Measurements from ENCODE around the gene CPHXL.

CPHXL gene

GRCh38 chr16:75746359-75746758, 20.1 kb upstream of the CPHXL start:
- no peak overlapping the region for H3K27ac ChIP-seq
- peaks cover 14% of the 10 kb centered on the region for H3K9me3 ChIP-seq (ENCODE audit: severe bottlenecking)
- DNase-seq, result peak; percentile 26
- H3K27me3 ChIP-seq (ENCODE audit: insufficient read depth, low read depth, severe bottlenecking), result no peaks in the 10 kb centered on the region
- H3K4me3 ChIP-seq (ENCODE audit: low read depth, low read length), result no peak overlapping the region
- no peak for TF ChIP-seq CTCF (IDR thresholded peaks at IDR 0.05; ENCODE audit: low read depth, low read length)
- no peaks in the 10 kb centered on the region for H3K36me3 ChIP-seq

GRCh38 chr16:75745823-75746222, 19.5 kb upstream of the CPHXL start:
- DNase-seq, result no peak
- no peak for TF ChIP-seq CTCF (IDR thresholded peaks at IDR 0.05; ENCODE audit: low read depth, low read length)
- Histone ChIP-seq H3K9me3 (ENCODE audit: severe bottlenecking) (peaks cover 14% of the 10 kb centered on the region), H3K27me3 (ENCODE audit: insufficient read depth, low read depth, severe bottlenecking) (no peaks in the 10 kb centered on the region), H3K4me3 (ENCODE audit: low read depth, low read length) (no peak overlapping the region), H3K27ac (no peak overlapping the region), H3K36me3 (no peaks in the 10 kb centered on the region)

GRCh38 chr16:75745242-75745641, 19.0 kb upstream of the CPHXL start:
- H3K4me3 ChIP-seq (ENCODE audit: low read depth, low read length), result no peak overlapping the region
- DNase-seq, result no peak
- no peak overlapping the region for H3K27ac ChIP-seq
- no peaks in the 10 kb centered on the region for H3K27me3 ChIP-seq (ENCODE audit: insufficient read depth, low read depth, severe bottlenecking)
- no peaks in the 10 kb centered on the region for H3K36me3 ChIP-seq
- no peak for TF ChIP-seq CTCF (IDR thresholded peaks at IDR 0.05; ENCODE audit: low read depth, low read length)
- H3K9me3 ChIP-seq (ENCODE audit: severe bottlenecking), result peaks cover 14% of the 10 kb centered on the region

GRCh38 chr16:75742424-75743047, 16.2 kb upstream of the CPHXL start:
- H3K27me3 ChIP-seq (ENCODE audit: insufficient read depth, low read depth, severe bottlenecking), result no peaks in the 10 kb centered on the region
- peaks cover 14% of the 10 kb centered on the region for H3K9me3 ChIP-seq (ENCODE audit: severe bottlenecking)
- no peak for TF ChIP-seq CTCF (IDR thresholded peaks at IDR 0.05; ENCODE audit: low read depth, low read length)
- DNase-seq, result no peak
- H3K4me3 ChIP-seq (ENCODE audit: low read depth, low read length), result no peak overlapping the region
- no peak overlapping the region for H3K27ac ChIP-seq
- H3K36me3 ChIP-seq, result no peaks in the 10 kb centered on the region

GRCh38 chr16:75733305-75734211, 7.3 kb upstream of the CPHXL start:
- Histone ChIP-seq H3K27me3 (ENCODE audit: insufficient read depth, low read depth, severe bottlenecking) (no peaks in the 10 kb centered on the region), H3K27ac (0 out of 2 replicates have a peak overlapping the region, but pooled peaks have one; percentile 21), H3K4me3 (ENCODE audit: low read depth, low read length) (no peak overlapping the region), H3K9me3 (ENCODE audit: severe bottlenecking) (no peaks in the 10 kb centered on the region), H3K36me3 (no peaks in the 10 kb centered on the region)
- peak; percentile 70 for DNase-seq
- TF ChIP-seq CTCF (IDR thresholded peaks at IDR 0.05; ENCODE audit: low read depth, low read length), result no peak

Measured in WERI-Rb-1 (cell line).